NOMO-1 (cell line): ENCODE data around the gene GLS2.
"Not testable (repeated sequence)": the region's sequence is repeated elsewhere in the genome, so short reads cannot be mapped to it uniquely, and the experiment has no call there.

Experiments
- DNase-seq, 2 experiments: peaks; one replicate each; lab custom pipeline; 2025; ENCODE audit not compliant: unreplicated experiment in 2 of 2; lab: John Stamatoyannopoulos, UW

GLS2 gene

GRCh38 chr12:56448860-56449621 is 38.9 kb downstream of the GLS2 start, which contains the start of gene TIMELESS:
Gene TIMELESS, minus strand, starts transcription at chr12:56449426. Its CDS starts 15,256 bp downstream, at chr12:56434170.
- peak; percentile 88 to 90 for DNase-seq

- not testable (repeated sequence) for DNase-seq
Observed at GRCh38 chr12:56443208-56443607, 44.8 kb downstream of the GLS2 start.

- no peak for DNase-seq
Observed at GRCh38 chr12:56437430-56438176, 50.4 kb downstream of the GLS2 start.

- no peak for DNase-seq
Observed at GRCh38 chr12:56434828-56435227, 53.1 kb downstream of the GLS2 start.

- no peak for DNase-seq
Observed at GRCh38 chr12:56431850-56432249, 56.1 kb downstream of the GLS2 start.

GRCh38 chr12:56431288-56431687 is 56.7 kb downstream of the GLS2 start:
- DNase-seq: no peak

- DNase-seq: no peak
Observed at GRCh38 chr12:56425940-56426438, 62.0 kb downstream of the GLS2 start.

- no peak for DNase-seq
Observed at GRCh38 chr12:56425193-56425592, 62.8 kb downstream of the GLS2 start.
